Uterus (tissue), 2 donors: ENCODE data around the gene CC2D1A.

Experiments used
- CTCF ChIP-seq, 4 experiments: fragments of 200-600 bp in 2 of 4; fragments of 450-650 bp in 2 of 4; sonication (generic) in 2 of 4; IDR thresholded peaks; one replicate each; pipeline ENCODE4 v1.5.1; 2016 to 2019; ENCODE audit warnings: antibody characterized with exemption in 4 of 4, mild to moderate bottlenecking in 2 of 4, moderate library complexity in 1 of 4
- POLR2A ChIP-seq, 2 donors: fragments of 450-650 bp; IDR thresholded peaks; one replicate each; pipeline ENCODE4 v1.6.1; 2016; ENCODE audit warnings: antibody characterized with exemption in 2 of 2, mild to moderate bottlenecking in 1 of 2, moderate library complexity in 1 of 2

- TF ChIP-seq POLR2A (IDR thresholded peaks at IDR 0.05): no peak
- no peak for TF ChIP-seq CTCF (IDR thresholded peaks at IDR 0.05)
Observed at GRCh38 chr19:13872695-13873389, 33.2 kb upstream of the CC2D1A start.
